SK-N-MC (cell line): ENCODE measurements around the gene ADD1.

ENCODE experiments used
- EZH2 ChIP-seq: fragments of 200-600 bp; sonication (generic); IDR thresholded peaks from one replicate; pipeline ENCODE4 v1.6.1; 2017; ENCODE audit warnings: antibody characterized with exemption
- FOXP2 ChIP-seq: optimal IDR thresholded peaks from 2 replicates; pipeline ENCODE3; 2011; ENCODE audit warnings: mild to moderate bottlenecking, moderate library complexity; ENCODE audit not compliant: insufficient read depth; ENCODE audit errors: extremely low read length, control extremely low read depth
- POLR2AphosphoS5 ChIP-seq: IDR thresholded peaks from 2 replicates; pipeline ENCODE4 v1.6.1; 2012; ENCODE audit warnings: mild to moderate bottlenecking, low read depth, low read length, borderline replicate concordance

DNA sequence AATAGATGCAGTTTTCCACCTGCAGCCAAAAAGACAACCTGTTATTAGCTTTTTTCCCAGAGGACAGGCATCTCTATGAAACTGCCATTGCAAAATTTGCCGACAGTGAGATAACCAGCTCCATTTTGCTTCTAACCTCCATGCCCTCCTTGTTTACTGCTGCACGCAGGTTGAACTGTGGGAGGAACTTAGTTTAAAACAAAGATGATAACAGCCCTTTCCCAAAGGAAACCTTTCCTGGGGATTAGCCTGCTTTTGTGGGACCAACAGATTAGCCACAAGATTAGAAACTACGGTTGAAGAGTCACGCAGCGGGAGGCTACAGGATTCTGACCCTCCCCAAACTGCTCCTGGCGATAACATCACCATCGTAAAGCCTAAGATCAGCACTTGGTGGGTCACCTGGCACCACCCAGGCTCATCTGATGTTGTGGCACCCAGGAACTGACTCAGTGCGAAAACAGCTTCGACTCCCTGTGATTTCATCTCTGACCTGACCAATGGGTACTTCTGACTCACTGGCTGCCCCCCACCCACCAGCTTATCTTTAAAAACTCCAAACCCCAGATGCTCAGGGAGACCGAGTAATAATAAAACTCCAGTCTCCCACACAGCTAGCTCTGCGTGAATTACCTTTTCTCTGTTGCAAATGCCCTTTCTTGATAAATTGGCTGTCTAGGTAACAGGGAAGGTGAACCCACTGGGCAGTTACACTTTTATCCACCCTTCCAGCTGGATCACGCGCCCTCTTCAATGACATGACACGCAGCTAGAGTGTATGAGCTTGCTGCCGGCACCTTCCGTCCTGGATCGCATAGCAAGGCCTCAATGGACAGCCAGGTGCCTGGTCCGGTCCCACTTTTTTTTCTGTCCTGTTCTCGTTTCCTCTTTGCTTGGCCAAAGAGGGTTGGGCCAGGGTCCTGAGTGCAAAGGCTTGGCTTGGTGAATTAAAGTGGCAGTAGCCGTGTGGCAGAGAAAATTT is 92.4 kb downstream of the ADD1 start:
- no peak for TF ChIP-seq EZH2
- TF ChIP-seq POLR2AphosphoS5 = 0 out of 2 replicates have a peak, but pooled peaks have one; percentile 14
- no peak for TF ChIP-seq FOXP2
